ENCODE results near the gene CRACR2B.

DNA sequence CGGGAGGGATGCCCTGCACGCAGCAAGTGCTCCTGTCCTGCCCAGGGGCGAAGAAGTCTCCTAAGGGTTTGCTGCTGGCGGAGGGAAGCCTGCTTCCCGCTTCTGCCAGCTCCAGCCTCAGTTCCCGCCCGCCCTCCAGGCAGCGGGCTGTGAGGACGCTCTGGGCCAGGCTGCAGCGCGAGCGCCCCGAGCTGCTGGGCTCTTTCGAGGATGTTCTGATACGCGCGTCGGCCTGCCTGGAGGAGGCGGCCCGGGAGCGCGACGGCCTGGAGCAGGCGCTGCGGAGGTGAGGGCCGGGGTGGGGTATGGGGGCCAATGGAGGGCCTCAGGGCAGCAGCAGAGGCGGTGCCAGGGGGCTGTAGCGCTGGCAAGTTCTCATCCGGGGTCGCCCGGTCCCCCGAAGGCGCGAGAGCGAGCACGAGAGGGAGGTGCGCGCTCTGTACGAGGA lies 2.2 kb downstream of the CRACR2B start:
- TF ChIP-seq, protein P1, sequence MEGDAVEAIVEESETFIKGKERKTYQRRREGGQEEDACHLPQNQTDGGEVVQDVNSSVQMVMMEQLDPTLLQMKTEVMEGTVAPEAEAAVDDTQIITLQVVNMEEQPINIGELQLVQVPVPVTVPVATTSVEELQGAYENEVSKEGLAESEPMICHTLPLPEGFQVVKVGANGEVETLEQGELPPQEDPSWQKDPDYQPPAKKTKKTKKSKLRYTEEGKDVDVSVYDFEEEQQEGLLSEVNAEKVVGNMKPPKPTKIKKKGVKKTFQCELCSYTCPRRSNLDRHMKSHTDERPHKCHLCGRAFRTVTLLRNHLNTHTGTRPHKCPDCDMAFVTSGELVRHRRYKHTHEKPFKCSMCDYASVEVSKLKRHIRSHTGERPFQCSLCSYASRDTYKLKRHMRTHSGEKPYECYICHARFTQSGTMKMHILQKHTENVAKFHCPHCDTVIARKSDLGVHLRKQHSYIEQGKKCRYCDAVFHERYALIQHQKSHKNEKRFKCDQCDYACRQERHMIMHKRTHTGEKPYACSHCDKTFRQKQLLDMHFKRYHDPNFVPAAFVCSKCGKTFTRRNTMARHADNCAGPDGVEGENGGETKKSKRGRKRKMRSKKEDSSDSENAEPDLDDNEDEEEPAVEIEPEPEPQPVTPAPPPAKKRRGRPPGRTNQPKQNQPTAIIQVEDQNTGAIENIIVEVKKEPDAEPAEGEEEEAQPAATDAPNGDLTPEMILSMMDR (IDR thresholded peaks at IDR 0.05; ENCODE audit: insufficient read depth, low read length): no peak
- no peak for TF ChIP-seq GABPA (IDR thresholded peaks at IDR 0.05; ENCODE audit: low read depth)
- TF ChIP-seq, protein P2, sequence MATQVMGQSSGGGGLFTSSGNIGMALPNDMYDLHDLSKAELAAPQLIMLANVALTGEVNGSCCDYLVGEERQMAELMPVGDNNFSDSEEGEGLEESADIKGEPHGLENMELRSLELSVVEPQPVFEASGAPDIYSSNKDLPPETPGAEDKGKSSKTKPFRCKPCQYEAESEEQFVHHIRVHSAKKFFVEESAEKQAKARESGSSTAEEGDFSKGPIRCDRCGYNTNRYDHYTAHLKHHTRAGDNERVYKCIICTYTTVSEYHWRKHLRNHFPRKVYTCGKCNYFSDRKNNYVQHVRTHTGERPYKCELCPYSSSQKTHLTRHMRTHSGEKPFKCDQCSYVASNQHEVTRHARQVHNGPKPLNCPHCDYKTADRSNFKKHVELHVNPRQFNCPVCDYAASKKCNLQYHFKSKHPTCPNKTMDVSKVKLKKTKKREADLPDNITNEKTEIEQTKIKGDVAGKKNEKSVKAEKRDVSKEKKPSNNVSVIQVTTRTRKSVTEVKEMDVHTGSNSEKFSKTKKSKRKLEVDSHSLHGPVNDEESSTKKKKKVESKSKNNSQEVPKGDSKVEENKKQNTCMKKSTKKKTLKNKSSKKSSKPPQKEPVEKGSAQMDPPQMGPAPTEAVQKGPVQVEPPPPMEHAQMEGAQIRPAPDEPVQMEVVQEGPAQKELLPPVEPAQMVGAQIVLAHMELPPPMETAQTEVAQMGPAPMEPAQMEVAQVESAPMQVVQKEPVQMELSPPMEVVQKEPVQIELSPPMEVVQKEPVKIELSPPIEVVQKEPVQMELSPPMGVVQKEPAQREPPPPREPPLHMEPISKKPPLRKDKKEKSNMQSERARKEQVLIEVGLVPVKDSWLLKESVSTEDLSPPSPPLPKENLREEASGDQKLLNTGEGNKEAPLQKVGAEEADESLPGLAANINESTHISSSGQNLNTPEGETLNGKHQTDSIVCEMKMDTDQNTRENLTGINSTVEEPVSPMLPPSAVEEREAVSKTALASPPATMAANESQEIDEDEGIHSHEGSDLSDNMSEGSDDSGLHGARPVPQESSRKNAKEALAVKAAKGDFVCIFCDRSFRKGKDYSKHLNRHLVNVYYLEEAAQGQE (IDR thresholded peaks at IDR 0.05; ENCODE audit: insufficient replicate concordance, low read depth): no peak
